DOHH2 (cell line): Measurements from ENCODE around the gene HSPA9.

Source experiments
- H3F3A ChIP-seq: fragments of 200-600 bp; sonication (generic), shearing (Covaris generic); 2 replicates; pipeline ENCODE4 v1.6.0; 2016; ENCODE audit warnings: antibody characterized with exemption, mild to moderate bottlenecking; ENCODE audit not compliant: control insufficient read depth, insufficient read depth
- H3K27ac ChIP-seq: fragments of 200-600 bp; sonication (generic); 2 replicates; pipeline ENCODE4 v1.5.1; 2014; ENCODE audit warnings: low read depth, mild to moderate bottlenecking, low read length, moderate library complexity
- H3K27me3 ChIP-seq: fragments of 200-600 bp; sonication (generic); 2 replicates; pipeline ENCODE4 v1.6.1; 2014; ENCODE audit warnings: mild to moderate bottlenecking, low read length, mixed read lengths; ENCODE audit not compliant: control insufficient read depth
- H3K36me3 ChIP-seq: fragments of 200-600 bp; sonication (generic); 2 replicates; pipeline ENCODE4 v1.6.1; 2014; ENCODE audit warnings: mild to moderate bottlenecking, low read length, moderate library complexity, mixed read lengths; ENCODE audit not compliant: control insufficient read depth
- H3K4me1 ChIP-seq: fragments of 200-600 bp; sonication (generic); 2 replicates; pipeline ENCODE4 v1.6.1; 2014; ENCODE audit warnings: mild to moderate bottlenecking, low read length, mixed read lengths; ENCODE audit not compliant: control insufficient read depth
- H3K4me2 ChIP-seq: fragments of 200-600 bp; sonication (generic); 2 replicates; pipeline ENCODE4 v1.6.0; 2014; ENCODE audit warnings: mild to moderate bottlenecking, low read length, moderate library complexity
- H3K4me3 ChIP-seq: fragments of 200-600 bp; sonication (generic); 2 replicates; pipeline ENCODE4 v1.5.1; 2014; ENCODE audit warnings: mild to moderate bottlenecking, low read length, mixed read lengths
- H3K79me2 ChIP-seq: fragments of 200-600 bp; sonication (generic); 2 replicates; pipeline ENCODE4 v1.6.1; 2014; ENCODE audit warnings: mild to moderate bottlenecking, low read length, mixed read lengths; ENCODE audit not compliant: control insufficient read depth
- H3K9me2 ChIP-seq: fragments of 200-600 bp; sonication (generic); replicated peaks from 2 replicates; pipeline ENCODE4 v1.6.1; 2014; ENCODE audit warnings: mild to moderate bottlenecking, low read length, mixed read lengths; ENCODE audit not compliant: control insufficient read depth
- H3K9me3 ChIP-seq: fragments of 200-600 bp; sonication (generic); 2 replicates; pipeline ENCODE4 v1.6.1; 2014; ENCODE audit warnings: antibody characterized with exemption, low read length, mixed read lengths; ENCODE audit not compliant: control insufficient read depth, insufficient read depth
- H4K20me1 ChIP-seq: fragments of 200-600 bp; sonication (generic); 2 replicates; pipeline ENCODE4 v1.6.0; 2014; ENCODE audit warnings: low read depth, mild to moderate bottlenecking, antibody characterized with exemption, low read length, moderate library complexity; ENCODE audit not compliant: control insufficient read depth, insufficient read depth
- EZH2phosphoT487 ChIP-seq: fragments of 200-600 bp; sonication (generic); IDR thresholded peaks from 2 replicates; pipeline ENCODE4 v1.6.1; 2017; ENCODE audit warnings: borderline replicate concordance, mild to moderate bottlenecking, antibody characterized with exemption, low read length, moderate library complexity, mixed read lengths
- TF ChIP-seq, protein P1 (sequence below): fragments of 200-600 bp; sonication (generic); IDR thresholded peaks from one replicate; pipeline ENCODE4 v1.5.1; 2014; ENCODE audit warnings: antibody characterized with exemption, mild to moderate bottlenecking, low read depth, low read length; ENCODE audit not compliant: poor library complexity, severe bottlenecking

HSPA9 gene

DNA sequence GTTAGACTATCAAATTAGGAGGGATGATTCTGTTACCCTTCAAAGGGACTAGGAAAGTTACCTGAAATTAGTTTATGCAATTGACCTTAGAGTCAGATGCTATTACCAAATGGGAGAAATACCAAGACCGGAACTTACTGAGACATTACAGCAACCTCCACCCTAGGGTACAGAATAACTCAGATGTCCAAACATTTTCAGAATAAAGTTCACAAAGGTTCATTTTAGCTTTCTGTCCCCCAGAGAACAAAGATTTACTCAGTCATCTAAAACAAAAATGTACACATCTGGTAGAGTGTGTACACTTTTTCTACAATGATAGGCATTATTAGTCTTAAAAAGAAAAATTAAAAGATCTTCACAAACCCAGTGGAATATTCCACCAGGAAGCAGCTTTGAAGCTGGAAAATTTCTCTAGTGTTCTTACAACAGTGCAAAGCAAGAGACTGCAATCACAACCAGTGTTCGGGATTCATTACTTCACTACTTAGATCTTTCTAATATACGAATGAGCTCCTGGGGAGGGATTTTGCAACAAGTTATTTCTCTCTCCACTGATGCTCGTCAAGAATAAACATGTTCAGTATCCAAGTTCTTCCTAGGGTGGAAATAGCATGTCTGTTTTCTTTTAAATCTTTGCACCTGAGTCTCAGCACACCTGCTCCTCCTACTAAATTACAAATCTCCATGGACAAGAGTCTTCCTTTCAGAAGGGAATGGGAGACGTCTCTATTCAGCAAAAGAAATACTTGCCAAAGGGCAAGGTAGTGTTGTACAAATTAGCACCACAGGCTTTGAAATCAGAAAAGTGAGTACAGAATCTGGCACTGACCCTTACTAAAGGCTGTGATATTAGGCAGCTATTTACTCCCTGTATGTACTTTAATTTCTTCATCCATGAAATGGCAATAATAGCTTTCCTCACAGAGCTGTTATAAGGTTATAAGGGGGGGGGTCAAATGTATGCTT, 40.9 kb downstream of the HSPA9 start:
- TF ChIP-seq EZH2phosphoT487: no peak
- H3F3A ChIP-seq: no peaks in the 10 kb centered on the region
- H3K4me2 ChIP-seq: no peak overlapping the region
- H3K36me3 ChIP-seq: peaks cover 76% of the 10 kb centered on the region
- H3K4me3 ChIP-seq: no peak overlapping the region
- peaks cover 94% of the 10 kb centered on the region for H3K79me2 ChIP-seq
- no peaks in the 10 kb centered on the region for H3K9me2 ChIP-seq
- peaks cover 1% of the 10 kb centered on the region for H3K4me1 ChIP-seq
- H3K9me3 ChIP-seq: no peaks in the 10 kb centered on the region
- H4K20me1 ChIP-seq: peaks cover 18% of the 10 kb centered on the region
- no peak overlapping the region for H3K27ac ChIP-seq
- no peaks in the 10 kb centered on the region for H3K27me3 ChIP-seq

DNA sequence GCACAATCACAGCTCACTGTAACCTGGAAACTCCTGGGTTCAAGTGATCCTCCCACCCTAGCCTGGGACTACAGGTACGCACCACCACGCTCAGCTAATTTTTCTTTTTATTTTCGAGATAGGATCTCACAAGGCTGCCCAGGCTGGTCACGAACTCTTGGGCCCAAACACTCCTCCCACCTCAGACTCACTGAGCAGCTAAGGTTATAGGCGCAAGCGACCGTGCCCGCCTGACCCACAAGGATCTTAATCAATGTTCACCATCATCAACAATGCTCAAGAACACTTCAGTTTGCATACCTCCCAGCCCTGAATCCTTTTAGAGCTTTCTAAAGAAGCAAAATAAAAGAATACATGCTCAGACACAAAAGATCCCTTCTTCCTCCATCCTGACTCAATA, 45.4 kb downstream of the HSPA9 start:
- Histone ChIP-seq H3F3A (no peaks in the 10 kb centered on the region), H3K4me1 (no peaks in the 10 kb centered on the region), H3K4me2 (no peak overlapping the region), H3K27ac (no peak overlapping the region), H3K36me3 (peaks cover 70% of the 10 kb centered on the region), H3K27me3 (no peaks in the 10 kb centered on the region), H3K9me2 (no peaks in the 10 kb centered on the region), H3K4me3 (no peak overlapping the region), H3K9me3 (no peaks in the 10 kb centered on the region), H4K20me1 (peaks cover 10% of the 10 kb centered on the region; the same call in 1 of the 2 replicates), H3K79me2 (peaks cover 99% of the 10 kb centered on the region)
- TF ChIP-seq EZH2phosphoT487: no peak
- TF ChIP-seq, protein P1, sequence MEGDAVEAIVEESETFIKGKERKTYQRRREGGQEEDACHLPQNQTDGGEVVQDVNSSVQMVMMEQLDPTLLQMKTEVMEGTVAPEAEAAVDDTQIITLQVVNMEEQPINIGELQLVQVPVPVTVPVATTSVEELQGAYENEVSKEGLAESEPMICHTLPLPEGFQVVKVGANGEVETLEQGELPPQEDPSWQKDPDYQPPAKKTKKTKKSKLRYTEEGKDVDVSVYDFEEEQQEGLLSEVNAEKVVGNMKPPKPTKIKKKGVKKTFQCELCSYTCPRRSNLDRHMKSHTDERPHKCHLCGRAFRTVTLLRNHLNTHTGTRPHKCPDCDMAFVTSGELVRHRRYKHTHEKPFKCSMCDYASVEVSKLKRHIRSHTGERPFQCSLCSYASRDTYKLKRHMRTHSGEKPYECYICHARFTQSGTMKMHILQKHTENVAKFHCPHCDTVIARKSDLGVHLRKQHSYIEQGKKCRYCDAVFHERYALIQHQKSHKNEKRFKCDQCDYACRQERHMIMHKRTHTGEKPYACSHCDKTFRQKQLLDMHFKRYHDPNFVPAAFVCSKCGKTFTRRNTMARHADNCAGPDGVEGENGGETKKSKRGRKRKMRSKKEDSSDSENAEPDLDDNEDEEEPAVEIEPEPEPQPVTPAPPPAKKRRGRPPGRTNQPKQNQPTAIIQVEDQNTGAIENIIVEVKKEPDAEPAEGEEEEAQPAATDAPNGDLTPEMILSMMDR: no peak

- Histone ChIP-seq H3K4me3 (no peak overlapping the region), H3K79me2 (peaks cover 98% of the 10 kb centered on the region), H3F3A (no peaks in the 10 kb centered on the region), H3K4me1 (no peaks in the 10 kb centered on the region), H3K27me3 (no peaks in the 10 kb centered on the region), H3K4me2 (no peak overlapping the region), H4K20me1 (peaks cover 10% of the 10 kb centered on the region; the same call in 1 of the 2 replicates), H3K36me3 (peaks cover 63% of the 10 kb centered on the region), H3K9me3 (no peaks in the 10 kb centered on the region), H3K9me2 (no peaks in the 10 kb centered on the region), H3K27ac (no peak overlapping the region)
- TF ChIP-seq, protein P1: no peak
- no peak for TF ChIP-seq EZH2phosphoT487
These were observed 46.3 kb downstream of the HSPA9 start for GRCh38 chr5:138528744-138529469.
